ENCODE data around the gene COPS4.

GRCh38 chr4:83034630-83035494 lies at the start of gene COPS4:
- TF ChIP-seq, protein P1, sequence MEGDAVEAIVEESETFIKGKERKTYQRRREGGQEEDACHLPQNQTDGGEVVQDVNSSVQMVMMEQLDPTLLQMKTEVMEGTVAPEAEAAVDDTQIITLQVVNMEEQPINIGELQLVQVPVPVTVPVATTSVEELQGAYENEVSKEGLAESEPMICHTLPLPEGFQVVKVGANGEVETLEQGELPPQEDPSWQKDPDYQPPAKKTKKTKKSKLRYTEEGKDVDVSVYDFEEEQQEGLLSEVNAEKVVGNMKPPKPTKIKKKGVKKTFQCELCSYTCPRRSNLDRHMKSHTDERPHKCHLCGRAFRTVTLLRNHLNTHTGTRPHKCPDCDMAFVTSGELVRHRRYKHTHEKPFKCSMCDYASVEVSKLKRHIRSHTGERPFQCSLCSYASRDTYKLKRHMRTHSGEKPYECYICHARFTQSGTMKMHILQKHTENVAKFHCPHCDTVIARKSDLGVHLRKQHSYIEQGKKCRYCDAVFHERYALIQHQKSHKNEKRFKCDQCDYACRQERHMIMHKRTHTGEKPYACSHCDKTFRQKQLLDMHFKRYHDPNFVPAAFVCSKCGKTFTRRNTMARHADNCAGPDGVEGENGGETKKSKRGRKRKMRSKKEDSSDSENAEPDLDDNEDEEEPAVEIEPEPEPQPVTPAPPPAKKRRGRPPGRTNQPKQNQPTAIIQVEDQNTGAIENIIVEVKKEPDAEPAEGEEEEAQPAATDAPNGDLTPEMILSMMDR (conservative IDR thresholded peaks at IDR 0.05), result peak; percentile 47
- TF ChIP-seq ZFX (IDR thresholded peaks at IDR 0.05), result peak; percentile 40

Measured in C4-2B (cell line).